ENCODE results near the gene SERPINB10. TPM values are rescaled to one million over a fixed set of nuclear protein-coding genes. Genes with fewer than 3 reads are reported as not detected.

The SERPINB10 gene
- total RNA-seq, 1 experiment from 2014 or later: not detected

GRCh38 chr18:63882333-63883141, 25.2 kb upstream of the SERPINB10 start:
- Mint-ChIP-seq H3K4me3 (no peak overlapping the region), H3K9me3 (no peaks in the 10 kb centered on the region), H3K36me3 (no peaks in the 10 kb centered on the region), H3K27me3 (ENCODE audit: low read depth) (no peaks in the 10 kb centered on the region), H3K4me1 (no peaks in the 10 kb centered on the region), H3K27ac (no peak overlapping the region)
- ChIA-PET POLR2A (no interaction called here), CTCF (no interaction called here)
- ATAC-seq (no peak), DNase-seq (ENCODE audit: low spot score) (no peak)
- TF ChIP-seq OVOL2 (CRISPR knock-in tag; IDR thresholded peaks at IDR 0.05; ENCODE audit: borderline replicate concordance) (no peak), CREM (CRISPR knock-in tag; IDR thresholded peaks at IDR 0.05) (no peak), CBFB (CRISPR knock-in tag; IDR thresholded peaks at IDR 0.05; ENCODE audit: low read depth) (no peak), PREB (CRISPR knock-in tag; IDR thresholded peaks at IDR 0.05; ENCODE audit: borderline replicate concordance) (no peak), ZNF423 (CRISPR knock-in tag; IDR thresholded peaks at IDR 0.05) (no peak), ATF2 (CRISPR knock-in tag; IDR thresholded peaks at IDR 0.05; ENCODE audit: borderline replicate concordance, low read depth) (no peak), ZNF532 (CRISPR knock-in tag; IDR thresholded peaks at IDR 0.05; ENCODE audit: borderline replicate concordance) (no peak), SOX15 (CRISPR knock-in tag; IDR thresholded peaks at IDR 0.05) (no peak), ZNF219 (CRISPR knock-in tag; IDR thresholded peaks at IDR 0.05; ENCODE audit: borderline replicate concordance) (no peak)
- TF ChIP-seq, protein P1, sequence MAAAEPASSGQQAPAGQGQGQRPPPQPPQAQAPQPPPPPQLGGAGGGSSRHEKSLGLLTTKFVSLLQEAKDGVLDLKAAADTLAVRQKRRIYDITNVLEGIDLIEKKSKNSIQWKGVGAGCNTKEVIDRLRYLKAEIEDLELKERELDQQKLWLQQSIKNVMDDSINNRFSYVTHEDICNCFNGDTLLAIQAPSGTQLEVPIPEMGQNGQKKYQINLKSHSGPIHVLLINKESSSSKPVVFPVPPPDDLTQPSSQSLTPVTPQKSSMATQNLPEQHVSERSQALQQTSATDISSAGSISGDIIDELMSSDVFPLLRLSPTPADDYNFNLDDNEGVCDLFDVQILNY (CRISPR knock-in tag; IDR thresholded peaks at IDR 0.05): no peak
- TF ChIP-seq, protein P2, sequence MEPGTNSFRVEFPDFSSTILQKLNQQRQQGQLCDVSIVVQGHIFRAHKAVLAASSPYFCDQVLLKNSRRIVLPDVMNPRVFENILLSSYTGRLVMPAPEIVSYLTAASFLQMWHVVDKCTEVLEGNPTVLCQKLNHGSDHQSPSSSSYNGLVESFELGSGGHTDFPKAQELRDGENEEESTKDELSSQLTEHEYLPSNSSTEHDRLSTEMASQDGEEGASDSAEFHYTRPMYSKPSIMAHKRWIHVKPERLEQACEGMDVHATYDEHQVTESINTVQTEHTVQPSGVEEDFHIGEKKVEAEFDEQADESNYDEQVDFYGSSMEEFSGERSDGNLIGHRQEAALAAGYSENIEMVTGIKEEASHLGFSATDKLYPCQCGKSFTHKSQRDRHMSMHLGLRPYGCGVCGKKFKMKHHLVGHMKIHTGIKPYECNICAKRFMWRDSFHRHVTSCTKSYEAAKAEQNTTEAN (CRISPR knock-in tag; IDR thresholded peaks at IDR 0.05): no peak
- TF ChIP-seq, protein P3, sequence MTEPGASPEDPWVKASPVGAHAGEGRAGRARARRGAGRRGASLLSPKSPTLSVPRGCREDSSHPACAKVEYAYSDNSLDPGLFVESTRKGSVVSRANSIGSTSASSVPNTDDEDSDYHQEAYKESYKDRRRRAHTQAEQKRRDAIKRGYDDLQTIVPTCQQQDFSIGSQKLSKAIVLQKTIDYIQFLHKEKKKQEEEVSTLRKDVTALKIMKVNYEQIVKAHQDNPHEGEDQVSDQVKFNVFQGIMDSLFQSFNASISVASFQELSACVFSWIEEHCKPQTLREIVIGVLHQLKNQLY (CRISPR knock-in tag; IDR thresholded peaks at IDR 0.05): no peak
- TF ChIP-seq, protein P4, sequence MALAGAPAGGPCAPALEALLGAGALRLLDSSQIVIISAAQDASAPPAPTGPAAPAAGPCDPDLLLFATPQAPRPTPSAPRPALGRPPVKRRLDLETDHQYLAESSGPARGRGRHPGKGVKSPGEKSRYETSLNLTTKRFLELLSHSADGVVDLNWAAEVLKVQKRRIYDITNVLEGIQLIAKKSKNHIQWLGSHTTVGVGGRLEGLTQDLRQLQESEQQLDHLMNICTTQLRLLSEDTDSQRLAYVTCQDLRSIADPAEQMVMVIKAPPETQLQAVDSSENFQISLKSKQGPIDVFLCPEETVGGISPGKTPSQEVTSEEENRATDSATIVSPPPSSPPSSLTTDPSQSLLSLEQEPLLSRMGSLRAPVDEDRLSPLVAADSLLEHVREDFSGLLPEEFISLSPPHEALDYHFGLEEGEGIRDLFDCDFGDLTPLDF (CRISPR knock-in tag; IDR thresholded peaks at IDR 0.05): no peak
- TF ChIP-seq, protein P5, sequence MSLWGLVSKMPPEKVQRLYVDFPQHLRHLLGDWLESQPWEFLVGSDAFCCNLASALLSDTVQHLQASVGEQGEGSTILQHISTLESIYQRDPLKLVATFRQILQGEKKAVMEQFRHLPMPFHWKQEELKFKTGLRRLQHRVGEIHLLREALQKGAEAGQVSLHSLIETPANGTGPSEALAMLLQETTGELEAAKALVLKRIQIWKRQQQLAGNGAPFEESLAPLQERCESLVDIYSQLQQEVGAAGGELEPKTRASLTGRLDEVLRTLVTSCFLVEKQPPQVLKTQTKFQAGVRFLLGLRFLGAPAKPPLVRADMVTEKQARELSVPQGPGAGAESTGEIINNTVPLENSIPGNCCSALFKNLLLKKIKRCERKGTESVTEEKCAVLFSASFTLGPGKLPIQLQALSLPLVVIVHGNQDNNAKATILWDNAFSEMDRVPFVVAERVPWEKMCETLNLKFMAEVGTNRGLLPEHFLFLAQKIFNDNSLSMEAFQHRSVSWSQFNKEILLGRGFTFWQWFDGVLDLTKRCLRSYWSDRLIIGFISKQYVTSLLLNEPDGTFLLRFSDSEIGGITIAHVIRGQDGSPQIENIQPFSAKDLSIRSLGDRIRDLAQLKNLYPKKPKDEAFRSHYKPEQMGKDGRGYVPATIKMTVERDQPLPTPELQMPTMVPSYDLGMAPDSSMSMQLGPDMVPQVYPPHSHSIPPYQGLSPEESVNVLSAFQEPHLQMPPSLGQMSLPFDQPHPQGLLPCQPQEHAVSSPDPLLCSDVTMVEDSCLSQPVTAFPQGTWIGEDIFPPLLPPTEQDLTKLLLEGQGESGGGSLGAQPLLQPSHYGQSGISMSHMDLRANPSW (CRISPR knock-in tag; conservative IDR thresholded peaks at IDR 0.05; ENCODE audit: low read depth): no peak
- TF ChIP-seq, protein P6, sequence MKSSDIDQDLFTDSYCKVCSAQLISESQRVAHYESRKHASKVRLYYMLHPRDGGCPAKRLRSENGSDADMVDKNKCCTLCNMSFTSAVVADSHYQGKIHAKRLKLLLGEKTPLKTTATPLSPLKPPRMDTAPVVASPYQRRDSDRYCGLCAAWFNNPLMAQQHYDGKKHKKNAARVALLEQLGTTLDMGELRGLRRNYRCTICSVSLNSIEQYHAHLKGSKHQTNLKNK (CRISPR knock-in tag; IDR thresholded peaks at IDR 0.05): no peak
- TF ChIP-seq, protein P7, sequence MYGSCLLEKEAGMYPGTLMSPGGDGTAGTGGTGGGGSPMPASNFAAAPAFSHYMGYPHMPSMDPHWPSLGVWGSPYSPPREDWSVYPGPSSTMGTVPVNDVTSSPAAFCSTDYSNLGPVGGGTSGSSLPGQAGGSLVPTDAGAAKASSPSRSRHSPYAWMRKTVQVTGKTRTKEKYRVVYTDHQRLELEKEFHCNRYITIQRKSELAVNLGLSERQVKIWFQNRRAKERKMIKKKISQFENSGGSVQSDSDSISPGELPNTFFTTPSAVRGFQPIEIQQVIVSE (CRISPR knock-in tag; IDR thresholded peaks at IDR 0.05; ENCODE audit: borderline replicate concordance): no peak
